Activated CD8-positive, alpha-beta T cell treated with anti-CD3 and anti-CD28 coated beads for 36 hours (primary cell): ENCODE data around the gene IFRD1. TPM values are rescaled to one million over a fixed set of nuclear protein-coding genes. Genes with fewer than 3 reads are reported as not detected.

ENCODE experiments used
- ATAC-seq: fragments of 200-7000 bp; cut with Tn5 transposase; one replicate; pipeline ENCODE4 v1.10.0; 2021; ENCODE audit warnings: mild to moderate bottlenecking, moderate library complexity
- CTCF ChIA-PET: fragments of 350-600 bp; sonication (Branson Sonifier 250); formaldehyde crosslinking; loops from one replicate; lab custom pipeline; 2021; ENCODE audit warnings: antibody characterized with exemption; lab: Charles Lee
- POLR2A ChIA-PET: fragments of 350-600 bp; sonication (Branson Sonifier 250); formaldehyde crosslinking; loops from one replicate; lab custom pipeline; 2021; ENCODE audit warnings: antibody characterized with exemption; lab: Charles Lee
- DNase-seq: peaks from one replicate; pipeline ENCODE4 v3.0.0-alpha.2; 2020
- H3K27ac Mint-ChIP-seq: one replicate; pipeline ENCODE4 v1.8.0; 2021; ENCODE audit warnings: mild to moderate bottlenecking, mixed read lengths
- H3K27me3 Mint-ChIP-seq: one replicate; pipeline ENCODE4 v1.8.0; 2021; ENCODE audit warnings: mixed read lengths
- H3K36me3 Mint-ChIP-seq: one replicate; pipeline ENCODE4 v1.8.0; 2021; ENCODE audit warnings: low read depth, mixed read lengths
- H3K4me1 Mint-ChIP-seq: one replicate; pipeline ENCODE4 v1.8.0; 2021; ENCODE audit warnings: low read depth, mixed read lengths
- H3K4me3 Mint-ChIP-seq: one replicate; pipeline ENCODE4 v1.8.0; 2021; ENCODE audit warnings: mild to moderate bottlenecking, moderate library complexity, mixed read lengths
- H3K9me3 Mint-ChIP-seq: one replicate; pipeline ENCODE4 v1.8.0; 2021; ENCODE audit warnings: mixed read lengths
- intact Hi-C: fragments of 100-400 bp; cut with micrococcal nuclease; formaldehyde crosslinking; loops from one replicate; pipeline ENCODE4 v1.10.0; 2022
- total RNA-seq, 2 experiments: library from RNA; stranded (reverse); gene quantifications; one replicate each; pipeline ENCODE4 v1.2.3, GENCODE V29; 2021
- TF ChIP-seq, protein P1 (sequence below): fragments of 200-600 bp; IDR thresholded peaks from one replicate; pipeline ENCODE4 v1.8.0; 2022; ENCODE audit warnings: antibody characterized with exemption, mild to moderate bottlenecking

IFRD1 gene
- total RNA-seq, 2 experiments from 2014 or later = 54.1 to 54.5 TPM

GRCh38 chr7:112447406-112447805 lies 2.9 kb upstream of the IFRD1 start:
- intact Hi-C loops = loop anchor here (5.0 kb wide), 1 partner anchor 240 kb away; the partner anchor contains the start of genes DOCK4 and ZNF277
- ChIA-PET POLR2A (no interaction called here), CTCF (no interaction called here)
- Mint-ChIP-seq H3K27ac (no peak overlapping the region), H3K27me3 (no peaks in the 10 kb centered on the region), H3K4me3 (no peak overlapping the region), H3K9me3 (no peaks in the 10 kb centered on the region), H3K36me3 (peaks cover 7% of the 10 kb centered on the region), H3K4me1 (peaks cover 27% of the 10 kb centered on the region)
- TF ChIP-seq, protein P1, sequence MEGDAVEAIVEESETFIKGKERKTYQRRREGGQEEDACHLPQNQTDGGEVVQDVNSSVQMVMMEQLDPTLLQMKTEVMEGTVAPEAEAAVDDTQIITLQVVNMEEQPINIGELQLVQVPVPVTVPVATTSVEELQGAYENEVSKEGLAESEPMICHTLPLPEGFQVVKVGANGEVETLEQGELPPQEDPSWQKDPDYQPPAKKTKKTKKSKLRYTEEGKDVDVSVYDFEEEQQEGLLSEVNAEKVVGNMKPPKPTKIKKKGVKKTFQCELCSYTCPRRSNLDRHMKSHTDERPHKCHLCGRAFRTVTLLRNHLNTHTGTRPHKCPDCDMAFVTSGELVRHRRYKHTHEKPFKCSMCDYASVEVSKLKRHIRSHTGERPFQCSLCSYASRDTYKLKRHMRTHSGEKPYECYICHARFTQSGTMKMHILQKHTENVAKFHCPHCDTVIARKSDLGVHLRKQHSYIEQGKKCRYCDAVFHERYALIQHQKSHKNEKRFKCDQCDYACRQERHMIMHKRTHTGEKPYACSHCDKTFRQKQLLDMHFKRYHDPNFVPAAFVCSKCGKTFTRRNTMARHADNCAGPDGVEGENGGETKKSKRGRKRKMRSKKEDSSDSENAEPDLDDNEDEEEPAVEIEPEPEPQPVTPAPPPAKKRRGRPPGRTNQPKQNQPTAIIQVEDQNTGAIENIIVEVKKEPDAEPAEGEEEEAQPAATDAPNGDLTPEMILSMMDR = no peak
- ATAC-seq (no peak), DNase-seq (no peak)

GRCh38 chr7:112448381-112448780 lies 1.9 kb upstream of the IFRD1 start:
- POLR2A ChIA-PET = interaction anchor here (1.0 kb wide), 1 partner anchor 27 kb away, joined by 3 read pairs; no protein-coding TSS in a partner anchor

DNA sequence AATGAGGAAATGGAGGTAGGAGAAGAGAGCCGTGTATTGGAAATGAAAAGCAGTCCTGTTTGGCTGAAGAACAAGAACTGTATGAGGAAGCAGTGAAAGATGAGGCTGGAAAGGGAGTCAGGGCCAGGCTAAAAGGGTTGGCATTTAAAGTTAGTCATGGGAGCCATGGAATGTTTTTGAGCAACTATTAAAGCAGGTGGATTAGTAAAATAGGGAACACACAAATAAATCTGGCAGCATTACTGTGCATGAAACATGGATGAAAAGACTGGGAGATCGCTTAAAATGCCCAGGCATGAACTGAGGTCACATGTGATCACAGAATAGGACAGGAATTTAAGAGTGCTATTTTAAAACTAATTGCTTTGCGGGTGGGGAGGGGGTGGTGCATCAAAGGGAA lies 1.4 kb upstream of the IFRD1 start:
- DNase-seq = no peak
- peaks cover 7% of the 10 kb centered on the region for H3K36me3 Mint-ChIP-seq
- H3K9me3 Mint-ChIP-seq = no peaks in the 10 kb centered on the region
- H3K27me3 Mint-ChIP-seq = no peaks in the 10 kb centered on the region
- TF ChIP-seq, protein P1 = no peak
- H3K4me3 Mint-ChIP-seq = peak overlapping the region; percentile 97
- ATAC-seq = no peak
- ChIA-PET CTCF (no interaction called here), POLR2A (interaction anchor here (0.7 to 4.2 kb wide), 6 partner anchors 10 to 346 kb away, joined by 3 to 30 read pairs (median 18); partner anchors contain the start of genes DOCK4 and ZNF277)
- H3K27ac Mint-ChIP-seq = peak overlapping the region; percentile 99
- intact Hi-C loops = loop anchor here (2.0 to 5.0 kb wide), 2 partner anchors 56 to 242 kb away; partner anchors contain the start of genes DOCK4 and ZNF277
- H3K4me1 Mint-ChIP-seq = peaks cover 36% of the 10 kb centered on the region

More at GRCh38 chr7:112448381-112448780, 1.9 kb upstream of the IFRD1 start:
- Mint-ChIP-seq H3K36me3 (peaks cover 7% of the 10 kb centered on the region), H3K4me1 (peaks cover 35% of the 10 kb centered on the region), H3K9me3 (no peaks in the 10 kb centered on the region), H3K4me3 (no peak overlapping the region), H3K27ac (peak overlapping the region; percentile 99), H3K27me3 (no peaks in the 10 kb centered on the region)
- DNase-seq (no peak), ATAC-seq (no peak)
- TF ChIP-seq, protein P1 = no peak
- CTCF ChIA-PET = no interaction called here
- intact Hi-C loops = loop anchor here (2.0 to 5.0 kb wide), 2 partner anchors 56 to 241 kb away; partner anchors contain the start of genes DOCK4 and ZNF277

DNA sequence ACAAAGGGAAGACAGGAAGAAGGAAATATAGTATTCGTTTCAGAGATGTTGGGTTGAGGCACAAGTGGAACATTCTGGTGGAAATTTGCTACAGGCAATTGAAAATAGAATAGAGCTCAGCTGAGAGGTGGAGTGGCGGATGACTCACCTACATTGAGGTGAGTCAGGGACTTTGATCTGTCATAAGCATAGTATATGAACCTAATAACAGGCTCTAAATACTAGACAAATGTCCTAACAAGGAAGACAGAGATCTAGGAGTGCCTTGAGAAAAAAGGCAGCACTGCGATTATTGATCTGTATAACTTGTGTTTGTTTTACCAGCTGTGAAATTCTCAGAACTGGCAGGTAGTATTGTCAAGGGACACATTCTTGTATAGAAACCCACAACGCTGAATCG lies 907 bp upstream of the IFRD1 start:
- intact Hi-C loops = loop anchor here (2.0 to 5.0 kb wide), 2 partner anchors 57 to 242 kb away; partner anchors contain the start of genes DOCK4 and ZNF277
- peaks cover 36% of the 10 kb centered on the region for H3K4me1 Mint-ChIP-seq
- TF ChIP-seq, protein P1 = no peak
- no peaks in the 10 kb centered on the region for H3K27me3 Mint-ChIP-seq
- ChIA-PET CTCF (no interaction called here), POLR2A (interaction anchor here (0.6 to 4.2 kb wide), 10 partner anchors 9 to 345 kb away, joined by 3 to 30 read pairs (median 10); partner anchors contain the start of genes DOCK4 and ZNF277)
- H3K4me3 Mint-ChIP-seq = peak overlapping the region; percentile 97
- no peaks in the 10 kb centered on the region for H3K9me3 Mint-ChIP-seq
- peak overlapping the region; percentile 99 for H3K27ac Mint-ChIP-seq
- peaks cover 7% of the 10 kb centered on the region for H3K36me3 Mint-ChIP-seq
- ATAC-seq (peak; percentile 35), DNase-seq (peak; percentile 77)
